HEK293 (cell line): Measurements from ENCODE around the gene MAP6.

Source experiments
- CTCF ChIA-PET: fragments of 350-600 bp; formaldehyde crosslinking; extraction: SDS; loops from one replicate; lab custom pipeline; 2021; ENCODE audit warnings: antibody characterized with exemption; lab: Yijun Ruan, JAX
- POLR2A ChIA-PET: fragments of 300-600 bp; formaldehyde crosslinking; extraction: SDS; loops from one replicate; lab custom pipeline; 2020; ENCODE audit warnings: antibody characterized with exemption, inconsistent platforms; lab: Yijun Ruan, JAX
- H3K27ac ChIP-seq: fragments of 200-500 bp; sonication (Bioruptor generic); 2 replicates; pipeline ENCODE4 v1.5.1; 2014; ENCODE audit warnings: low read depth, low read length, control low read depth, inconsistent platforms; ENCODE audit errors: extremely low read depth
- H3K36me3 ChIP-seq, 2 experiments: fragments of 200-500 bp in 1 of 2; sonication (Bioruptor generic) in 1 of 2; 1 replicate in 1 of 2; 2 replicates in 1 of 2; pipeline ENCODE4 v1.5.1; 2014 to 2017; ENCODE audit warnings: inconsistent platforms in 2 of 2, low read length in 2 of 2; ENCODE audit not compliant: control insufficient read depth in 2 of 2, insufficient read depth in 1 of 2
- H3K4me1 ChIP-seq: fragments of 200-500 bp; sonication (Bioruptor generic); 2 replicates; pipeline ENCODE4 v1.5.1; 2014; ENCODE audit warnings: mild to moderate bottlenecking, low read length, inconsistent platforms; ENCODE audit not compliant: control insufficient read depth, insufficient read depth
- H3K4me3 ChIP-seq: 2 replicates; pipeline ENCODE4 v1.5.1; 2011; ENCODE audit warnings: low read depth, mild to moderate bottlenecking, control low read depth, low read length, moderate library complexity
- H3K9me3 ChIP-seq: fragments of 200-500 bp; sonication (Bioruptor generic); 2 replicates; pipeline ENCODE4 v1.5.1; 2014; ENCODE audit warnings: low read depth, low read length, inconsistent platforms; ENCODE audit not compliant: control insufficient read depth, insufficient read depth
- AEBP2 ChIP-seq: fragments of 450-650 bp; formaldehyde crosslinking; IDR thresholded peaks from 2 replicates; pipeline ENCODE4 v1.5.1; 2016; ENCODE audit warnings: missing biosample characterization, missing genetic modification characterization, borderline replicate concordance
- ELK4 ChIP-seq: IDR thresholded peaks from 2 replicates; pipeline ENCODE4 v1.6.1; 2011; ENCODE audit warnings: mild to moderate bottlenecking, low read depth, low read length, borderline replicate concordance
- GLI4 ChIP-seq: fragments of 450-650 bp; formaldehyde crosslinking; IDR thresholded peaks from 2 replicates; pipeline ENCODE4 v1.5.1; 2016; ENCODE audit warnings: missing biosample characterization, missing genetic modification characterization
- SALL2 ChIP-seq: fragments of 450-650 bp; formaldehyde crosslinking; IDR thresholded peaks from 2 replicates; pipeline ENCODE4 v1.5.0; 2017; ENCODE audit warnings: missing biosample characterization, mild to moderate bottlenecking, missing genetic modification characterization, borderline replicate concordance
- SCRT1 ChIP-seq: fragments of 450-650 bp; formaldehyde crosslinking; IDR thresholded peaks from 2 replicates; pipeline ENCODE4 v1.5.1; 2016; ENCODE audit warnings: missing biosample characterization, missing genetic modification characterization, borderline replicate concordance
- WT1 ChIP-seq: fragments of 450-650 bp; formaldehyde crosslinking; IDR thresholded peaks from 2 replicates; pipeline ENCODE4 v1.5.1; 2016; ENCODE audit warnings: missing biosample characterization, missing genetic modification characterization
- ZFP3 ChIP-seq: fragments of 450-650 bp; formaldehyde crosslinking; IDR thresholded peaks from 2 replicates; pipeline ENCODE4 v1.5.1; 2016; ENCODE audit warnings: low read depth, missing biosample characterization, missing genetic modification characterization
- ZNF16 ChIP-seq: fragments of 450-650 bp; formaldehyde crosslinking; IDR thresholded peaks from 2 replicates; pipeline ENCODE4 v1.5.1; 2016; ENCODE audit warnings: low read depth, missing biosample characterization, missing genetic modification characterization
- ZNF214 ChIP-seq: fragments of 450-650 bp; formaldehyde crosslinking; IDR thresholded peaks from 2 replicates; pipeline ENCODE4 v1.5.1; 2017; ENCODE audit warnings: missing biosample characterization, mild to moderate bottlenecking, missing genetic modification characterization, borderline replicate concordance
- ZNF510 ChIP-seq: fragments of 450-650 bp; formaldehyde crosslinking; IDR thresholded peaks from 2 replicates; pipeline ENCODE4 v1.5.1; 2018; ENCODE audit warnings: mild to moderate bottlenecking, missing genetic modification characterization, missing biosample characterization; ENCODE audit not compliant: insufficient replicate concordance
- ZNF513 ChIP-seq: fragments of 450-650 bp; IDR thresholded peaks from 2 replicates; pipeline ENCODE4 v1.5.1; 2018; ENCODE audit warnings: missing biosample characterization, missing genetic modification characterization
- ZNF629 ChIP-seq: fragments of 450-650 bp; formaldehyde crosslinking; IDR thresholded peaks from 2 replicates; pipeline ENCODE4 v1.5.1; 2017; ENCODE audit warnings: missing biosample characterization, missing genetic modification characterization
- ZNF76 ChIP-seq: fragments of 450-650 bp; formaldehyde crosslinking; IDR thresholded peaks from 2 replicates; pipeline ENCODE4; 2016; ENCODE audit warnings: low read depth, missing biosample characterization, missing genetic modification characterization, borderline replicate concordance
- ZSCAN18 ChIP-seq: fragments of 450-650 bp; formaldehyde crosslinking; IDR thresholded peaks from 2 replicates; pipeline ENCODE4 v1.5.1; 2016; ENCODE audit warnings: missing biosample characterization, missing genetic modification characterization
- ZSCAN30 ChIP-seq: fragments of 450-650 bp; IDR thresholded peaks from 2 replicates; pipeline ENCODE4 v1.5.1; 2018; ENCODE audit warnings: missing biosample characterization, mild to moderate bottlenecking, missing genetic modification characterization, moderate library complexity
- TF ChIP-seq, protein P1 (sequence below): fragments of 450-650 bp; formaldehyde crosslinking; IDR thresholded peaks from 2 replicates; pipeline ENCODE4 v1.5.1; 2016; ENCODE audit warnings: missing biosample characterization, missing genetic modification characterization

The MAP6 gene

GRCh38 chr11:75547177-75547576, 121.7 kb downstream of the MAP6 start (continued):
- TF ChIP-seq ZNF513 (tag by site-specific recombination) (no peak), ZNF510 (tag by site-specific recombination) (no peak), WT1 (tag by site-specific recombination) (no peak), ZFP3 (tag by site-specific recombination) (no peak), ZNF76 (tag by site-specific recombination) (no peak), SALL2 (tag by site-specific recombination) (no peak)

GRCh38 chr11:75543806-75544205, 125.0 kb downstream of the MAP6 start:
- Histone ChIP-seq H3K27ac (no peak overlapping the region), H3K4me3 (no peak overlapping the region), H3K9me3 (no peaks in the 10 kb centered on the region), H3K36me3 (no peaks in the 10 kb centered on the region), H3K4me1 (no peaks in the 10 kb centered on the region)
- TF ChIP-seq ZFP3 (tag by site-specific recombination) (no peak), ZNF629 (tag by site-specific recombination) (no peak), GLI4 (tag by site-specific recombination) (no peak), ELK4 (no peak), ZNF16 (tag by site-specific recombination) (no peak), ZNF214 (tag by site-specific recombination) (no peak), AEBP2 (tag by site-specific recombination) (no peak), SCRT1 (no peak), ZSCAN18 (tag by site-specific recombination) (no peak), ZSCAN30 (no peak)
- TF ChIP-seq, protein P1, sequence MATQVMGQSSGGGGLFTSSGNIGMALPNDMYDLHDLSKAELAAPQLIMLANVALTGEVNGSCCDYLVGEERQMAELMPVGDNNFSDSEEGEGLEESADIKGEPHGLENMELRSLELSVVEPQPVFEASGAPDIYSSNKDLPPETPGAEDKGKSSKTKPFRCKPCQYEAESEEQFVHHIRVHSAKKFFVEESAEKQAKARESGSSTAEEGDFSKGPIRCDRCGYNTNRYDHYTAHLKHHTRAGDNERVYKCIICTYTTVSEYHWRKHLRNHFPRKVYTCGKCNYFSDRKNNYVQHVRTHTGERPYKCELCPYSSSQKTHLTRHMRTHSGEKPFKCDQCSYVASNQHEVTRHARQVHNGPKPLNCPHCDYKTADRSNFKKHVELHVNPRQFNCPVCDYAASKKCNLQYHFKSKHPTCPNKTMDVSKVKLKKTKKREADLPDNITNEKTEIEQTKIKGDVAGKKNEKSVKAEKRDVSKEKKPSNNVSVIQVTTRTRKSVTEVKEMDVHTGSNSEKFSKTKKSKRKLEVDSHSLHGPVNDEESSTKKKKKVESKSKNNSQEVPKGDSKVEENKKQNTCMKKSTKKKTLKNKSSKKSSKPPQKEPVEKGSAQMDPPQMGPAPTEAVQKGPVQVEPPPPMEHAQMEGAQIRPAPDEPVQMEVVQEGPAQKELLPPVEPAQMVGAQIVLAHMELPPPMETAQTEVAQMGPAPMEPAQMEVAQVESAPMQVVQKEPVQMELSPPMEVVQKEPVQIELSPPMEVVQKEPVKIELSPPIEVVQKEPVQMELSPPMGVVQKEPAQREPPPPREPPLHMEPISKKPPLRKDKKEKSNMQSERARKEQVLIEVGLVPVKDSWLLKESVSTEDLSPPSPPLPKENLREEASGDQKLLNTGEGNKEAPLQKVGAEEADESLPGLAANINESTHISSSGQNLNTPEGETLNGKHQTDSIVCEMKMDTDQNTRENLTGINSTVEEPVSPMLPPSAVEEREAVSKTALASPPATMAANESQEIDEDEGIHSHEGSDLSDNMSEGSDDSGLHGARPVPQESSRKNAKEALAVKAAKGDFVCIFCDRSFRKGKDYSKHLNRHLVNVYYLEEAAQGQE (tag by site-specific recombination): no peak
- POLR2A ChIA-PET: no interaction called here
- CTCF ChIA-PET: interaction anchor here (1.0 to 1.6 kb wide), 2 partner anchors 10 to 33 kb away, joined by 6 to 9 read pairs; no protein-coding TSS in a partner anchor
